Effector memory CD8-positive, alpha-beta T cell (primary cell): ENCODE results near the gene PARVA.

Experiments used
- ATAC-seq: fragments of 150-1000 bp; cut with Tn5 transposase; replicated peaks from 2 replicates; pipeline ENCODE4 v1.10.0; 2021; ENCODE audit warnings: mild to moderate bottlenecking, moderate library complexity
- DNase-seq, 3 experiments: peaks; one replicate each; pipeline ENCODE4 v3.0.0; 2021
- H3K27ac Mint-ChIP-seq, 2 donors: one replicate each; pipeline ENCODE4 v1.8.0; 2022; ENCODE audit warnings: mild to moderate bottlenecking in 2 of 2, mixed read lengths in 2 of 2, moderate library complexity in 2 of 2
- H3K27me3 Mint-ChIP-seq, 2 donors: one replicate each; pipeline ENCODE4 v1.8.0; 2022; ENCODE audit warnings: mixed read lengths in 2 of 2
- H3K36me3 Mint-ChIP-seq: one replicate; pipeline ENCODE4 v1.8.0; 2022; ENCODE audit warnings: mild to moderate bottlenecking, moderate library complexity, mixed read lengths; ENCODE audit not compliant: insufficient read depth
- H3K4me1 Mint-ChIP-seq, 2 donors: one replicate each; pipeline ENCODE4 v1.8.0; 2022; ENCODE audit warnings: low read depth in 2 of 2, mixed read lengths in 2 of 2
- H3K4me3 Mint-ChIP-seq, 2 donors: one replicate each; pipeline ENCODE4 v1.8.0; 2022; ENCODE audit warnings: mild to moderate bottlenecking in 2 of 2, mixed read lengths in 2 of 2, moderate library complexity in 2 of 2
- H3K9me3 Mint-ChIP-seq, 2 donors: one replicate each; pipeline ENCODE4 v1.8.0; 2022; ENCODE audit warnings: mixed read lengths in 2 of 2

The PARVA gene

DNA sequence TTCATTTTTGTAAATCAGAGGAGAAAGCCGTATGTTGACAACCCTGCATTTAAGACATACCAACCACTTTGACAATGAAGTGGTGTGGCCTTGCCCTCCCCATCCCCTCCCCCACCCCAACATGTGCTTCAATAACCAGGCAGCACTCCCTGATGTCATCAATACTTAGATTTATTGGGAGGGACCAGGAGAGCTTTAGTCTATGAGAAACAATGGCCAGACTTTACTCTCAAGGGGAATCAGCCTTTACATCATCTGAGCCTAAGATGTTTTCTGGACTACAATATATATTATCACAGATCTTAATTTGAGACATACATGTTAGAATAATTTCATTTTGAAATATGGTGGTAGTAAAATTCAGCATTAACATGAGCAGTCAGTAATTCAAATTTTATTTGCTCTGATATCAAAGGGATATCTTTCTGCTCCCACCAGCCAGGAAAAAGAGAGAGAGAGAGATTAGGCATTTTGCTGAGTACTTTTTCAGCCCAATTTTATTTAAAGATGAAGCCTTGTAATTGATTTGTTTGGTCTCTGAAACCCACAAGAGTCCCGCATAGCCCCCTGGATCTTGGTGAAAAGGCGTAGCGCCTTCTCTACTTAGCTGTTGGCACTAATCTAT lies 38.1 kb downstream of the PARVA start:
- DNase-seq (no peak), ATAC-seq (no peak)
- Mint-ChIP-seq H3K9me3 (no peaks in the 10 kb centered on the region), H3K27me3 (peaks cover 20 to 38% of the 10 kb centered on the region in 2 donors), H3K4me3 (no peak overlapping the region), H3K27ac (no peak overlapping the region), H3K36me3 (no peaks in the 10 kb centered on the region), H3K4me1 (no peaks in the 10 kb centered on the region)

GRCh38 chr11:12416552-12416951 lies 39.2 kb downstream of the PARVA start:
- ATAC-seq (no peak), DNase-seq (no peak)
- no peaks in the 10 kb centered on the region for H3K36me3 Mint-ChIP-seq
- H3K4me1 Mint-ChIP-seq = no peaks in the 10 kb centered on the region
- peaks cover 15 to 33% of the 10 kb centered on the region in 2 donors for H3K27me3 Mint-ChIP-seq
- no peak overlapping the region for H3K4me3 Mint-ChIP-seq
- H3K9me3 Mint-ChIP-seq = no peaks in the 10 kb centered on the region
- H3K27ac Mint-ChIP-seq = peak overlapping the region in 1 of 2 donors; percentile 23

DNA sequence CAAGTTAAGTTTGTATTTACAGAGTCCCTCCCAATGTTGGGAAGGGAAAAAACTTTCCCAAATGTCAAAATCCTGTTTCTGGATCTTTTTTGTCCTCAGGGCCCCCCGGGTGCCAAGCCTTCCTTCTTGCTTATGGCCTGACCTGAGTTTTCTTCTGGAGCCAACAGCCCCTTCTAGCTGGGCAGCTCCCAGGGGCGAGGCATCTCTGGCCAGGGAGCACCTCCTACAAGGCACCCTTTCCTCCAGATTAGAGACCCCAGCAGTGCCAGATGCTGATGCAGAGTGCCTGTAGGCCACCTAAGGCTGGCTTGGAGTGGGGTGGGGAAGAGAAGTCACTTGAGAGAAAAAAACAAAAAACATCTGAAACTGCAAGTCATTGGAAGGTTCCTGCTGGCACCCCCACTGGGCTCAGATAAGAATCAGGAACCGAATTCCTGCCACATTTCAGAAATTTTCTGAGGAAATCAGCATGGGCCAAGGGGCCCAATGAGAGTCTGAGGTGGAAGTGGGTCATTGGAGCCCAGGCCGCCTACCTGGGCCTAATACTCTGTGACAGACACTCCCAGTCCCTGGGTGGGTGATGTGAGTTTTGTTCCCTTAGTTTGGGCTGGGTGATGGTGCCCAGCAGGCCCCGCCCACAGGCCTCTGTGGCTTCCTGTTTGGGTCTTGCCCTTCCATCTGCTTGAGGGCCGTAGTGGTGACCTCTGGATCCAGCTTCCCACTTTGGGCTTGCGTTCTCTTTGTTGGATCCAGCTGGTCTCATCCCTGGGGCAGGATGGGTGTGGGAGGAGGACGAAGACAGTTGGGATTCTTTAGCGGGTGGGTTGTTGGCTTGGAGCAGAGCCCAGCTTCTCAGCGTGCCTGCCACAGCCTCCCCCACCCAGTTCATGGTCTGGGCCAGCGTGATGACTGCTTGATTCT lies 40.6 kb downstream of the PARVA start:
- ATAC-seq = no peak
- Mint-ChIP-seq H3K27ac (no peak overlapping the region), H3K36me3 (no peaks in the 10 kb centered on the region), H3K4me3 (no peak overlapping the region), H3K27me3 (peaks cover 7 to 23% of the 10 kb centered on the region in 2 donors), H3K9me3 (no peaks in the 10 kb centered on the region), H3K4me1 (no peaks in the 10 kb centered on the region)
- no peak for DNase-seq

DNA sequence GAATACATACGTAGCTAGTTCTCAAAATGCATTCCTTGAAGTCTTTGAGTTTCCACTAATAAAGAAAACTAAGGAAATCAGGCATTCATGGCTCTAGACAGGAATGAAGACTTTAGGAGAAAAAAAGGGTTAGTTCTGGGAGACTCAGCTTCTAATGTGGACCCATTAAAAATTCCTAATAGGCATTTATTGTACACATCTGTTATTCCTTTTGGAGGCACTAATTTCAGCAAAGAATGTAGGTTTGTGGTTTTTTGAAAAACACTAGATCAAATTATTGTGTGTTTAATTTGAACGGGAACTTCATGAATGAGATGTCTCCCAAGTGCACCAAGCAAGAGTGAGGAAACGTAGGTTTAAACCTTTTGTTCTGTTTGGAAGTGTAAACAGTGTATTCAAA lies 42.7 kb downstream of the PARVA start:
- Mint-ChIP-seq H3K27ac (no peak overlapping the region), H3K4me3 (no peak overlapping the region), H3K4me1 (no peaks in the 10 kb centered on the region), H3K27me3 (peaks cover 2 to 8% of the 10 kb centered on the region in 2 donors), H3K36me3 (no peaks in the 10 kb centered on the region), H3K9me3 (no peaks in the 10 kb centered on the region)
- DNase-seq (no peak), ATAC-seq (no peak)

- DNase-seq = no peak
- Mint-ChIP-seq H3K27ac (no peak overlapping the region), H3K4me3 (no peak overlapping the region), H3K27me3 (peaks cover 0 to 14% of the 10 kb centered on the region in 2 donors), H3K4me1 (no peaks in the 10 kb centered on the region), H3K9me3 (no peaks in the 10 kb centered on the region), H3K36me3 (no peaks in the 10 kb centered on the region)
- ATAC-seq = no peak
Measured at GRCh38 chr11:12420706-12421105, 43.3 kb downstream of the PARVA start.

DNA sequence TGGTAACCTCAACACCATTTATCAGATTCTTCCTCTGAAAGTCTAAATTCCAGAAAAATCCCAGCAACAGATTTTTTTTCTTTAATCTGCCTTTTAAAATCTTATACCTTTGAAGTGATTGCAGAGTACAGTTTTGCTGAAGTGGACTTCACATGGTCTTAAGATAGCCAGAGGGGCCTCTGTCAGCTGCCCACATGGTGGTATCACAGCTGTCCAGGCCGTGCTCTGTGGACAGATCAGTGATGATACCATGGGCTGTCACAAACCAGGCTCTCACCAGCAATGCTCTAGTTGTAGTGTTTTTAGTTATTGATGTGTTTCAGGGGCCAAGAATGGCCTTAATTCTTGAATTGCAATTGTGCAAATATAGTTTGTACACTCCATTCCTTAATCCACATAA lies 44.0 kb downstream of the PARVA start:
- Mint-ChIP-seq H3K27me3 (peaks cover 0 to 11% of the 10 kb centered on the region in 2 donors), H3K4me3 (no peak overlapping the region), H3K9me3 (no peaks in the 10 kb centered on the region), H3K4me1 (no peaks in the 10 kb centered on the region), H3K36me3 (no peaks in the 10 kb centered on the region), H3K27ac (no peak overlapping the region)
- no peak for DNase-seq
- ATAC-seq = no peak

GRCh38 chr11:12426176-12426575 lies 48.8 kb downstream of the PARVA start:
- H3K27ac Mint-ChIP-seq = no peak overlapping the region

DNA sequence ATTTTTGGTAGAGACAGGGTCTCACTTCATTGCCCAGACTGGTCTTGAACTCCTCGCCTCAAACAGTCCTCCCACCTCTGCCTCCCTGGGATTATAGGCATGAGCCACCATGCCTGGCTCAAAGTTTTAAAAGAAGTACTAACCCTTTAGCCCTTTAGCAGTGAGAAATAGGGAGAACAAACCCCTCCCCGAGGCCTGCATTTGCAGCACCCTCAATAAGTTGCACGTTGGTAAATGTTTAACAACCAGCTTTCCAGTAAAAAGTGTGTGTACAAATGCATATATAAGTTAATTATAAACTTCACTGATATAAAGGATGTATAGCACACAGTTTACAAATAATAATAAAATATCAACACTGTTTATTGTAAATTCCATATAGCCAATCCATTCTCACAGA lies 51.8 kb downstream of the PARVA start:
- H3K27me3 Mint-ChIP-seq = peaks cover 1 to 11% of the 10 kb centered on the region in 2 donors
- H3K27ac Mint-ChIP-seq = no peak overlapping the region
- ATAC-seq (no peak), DNase-seq (no peak)
- no peak overlapping the region for H3K4me3 Mint-ChIP-seq
- H3K4me1 Mint-ChIP-seq = no peaks in the 10 kb centered on the region
- no peaks in the 10 kb centered on the region for H3K9me3 Mint-ChIP-seq
- H3K36me3 Mint-ChIP-seq = no peaks in the 10 kb centered on the region

More at GRCh38 chr11:12426176-12426575, 48.8 kb downstream of the PARVA start:
- Mint-ChIP-seq H3K27me3 (peaks cover 0 to 11% of the 10 kb centered on the region in 2 donors), H3K36me3 (no peaks in the 10 kb centered on the region), H3K4me3 (no peak overlapping the region), H3K9me3 (no peaks in the 10 kb centered on the region), H3K4me1 (no peaks in the 10 kb centered on the region)
- DNase-seq (no peak), ATAC-seq (no peak)

GRCh38 chr11:12430351-12430750 lies 53.0 kb downstream of the PARVA start:
- no peak for DNase-seq
- Mint-ChIP-seq H3K9me3 (no peaks in the 10 kb centered on the region), H3K27ac (no peak overlapping the region), H3K27me3 (peaks cover 13 to 17% of the 10 kb centered on the region in 2 donors), H3K4me1 (no peaks in the 10 kb centered on the region), H3K36me3 (no peaks in the 10 kb centered on the region), H3K4me3 (no peak overlapping the region)
- ATAC-seq = no peak

DNA sequence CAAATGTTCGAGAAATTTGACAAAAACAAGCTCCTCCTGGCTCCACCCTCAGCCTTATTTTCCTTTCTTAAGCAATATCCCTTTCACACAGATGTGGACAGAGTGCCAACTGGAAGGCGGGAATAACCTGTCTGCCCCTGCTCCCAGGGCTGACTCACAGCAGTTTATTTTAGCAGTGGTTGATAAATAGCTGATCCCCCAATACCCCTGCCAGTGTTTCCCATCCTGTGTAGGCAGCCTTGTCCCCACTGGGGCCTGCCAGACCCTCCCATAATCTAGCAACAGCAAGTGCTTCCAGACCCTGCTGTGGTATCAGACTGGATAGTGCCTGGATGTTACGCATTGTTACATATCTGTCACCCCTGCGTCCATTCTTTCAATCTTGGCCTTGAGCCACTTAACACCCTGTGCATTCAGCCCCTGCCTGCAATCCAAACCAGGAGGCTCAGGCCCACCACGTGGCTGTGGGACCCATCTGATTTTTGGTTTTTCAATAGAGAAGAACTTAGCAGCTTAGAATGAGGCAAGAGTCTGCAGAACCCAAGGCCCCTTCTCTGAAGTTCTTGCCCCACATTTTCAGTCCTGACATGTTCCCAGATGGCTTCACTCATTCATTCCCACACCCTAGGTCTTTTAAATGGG lies 53.7 kb downstream of the PARVA start:
- no peak for DNase-seq
- no peak for ATAC-seq
- Mint-ChIP-seq H3K4me3 (no peak overlapping the region), H3K4me1 (no peaks in the 10 kb centered on the region), H3K36me3 (no peaks in the 10 kb centered on the region), H3K27me3 (peaks cover 17 to 18% of the 10 kb centered on the region in 2 donors), H3K9me3 (no peaks in the 10 kb centered on the region), H3K27ac (no peak overlapping the region)

DNA sequence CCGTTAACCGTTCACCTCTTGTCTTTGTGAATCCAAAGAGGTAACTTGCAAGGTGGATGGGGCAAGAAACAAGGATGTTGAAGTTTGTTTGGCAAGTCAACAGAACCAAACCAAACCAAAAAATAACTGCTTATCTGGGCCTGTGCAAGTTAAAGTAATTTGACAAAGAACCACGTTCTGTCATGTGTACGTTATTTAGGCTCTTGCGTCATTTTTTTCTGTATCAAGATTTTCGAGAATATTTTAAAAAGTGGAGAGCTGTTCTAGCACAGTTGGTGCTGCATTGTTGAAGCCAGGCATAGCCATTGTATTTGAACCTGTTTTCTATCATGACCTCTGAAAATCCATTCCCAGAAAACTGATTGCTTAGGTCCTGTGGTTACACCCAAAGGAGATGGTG lies 55.1 kb downstream of the PARVA start:
- H3K36me3 Mint-ChIP-seq = no peaks in the 10 kb centered on the region
- H3K4me1 Mint-ChIP-seq = no peaks in the 10 kb centered on the region
- H3K27me3 Mint-ChIP-seq = peaks cover 24% of the 10 kb centered on the region in 2 donors
- H3K4me3 Mint-ChIP-seq = no peak overlapping the region
- ATAC-seq (no peak), DNase-seq (no peak)
- no peak overlapping the region for H3K27ac Mint-ChIP-seq
- no peaks in the 10 kb centered on the region for H3K9me3 Mint-ChIP-seq

DNA sequence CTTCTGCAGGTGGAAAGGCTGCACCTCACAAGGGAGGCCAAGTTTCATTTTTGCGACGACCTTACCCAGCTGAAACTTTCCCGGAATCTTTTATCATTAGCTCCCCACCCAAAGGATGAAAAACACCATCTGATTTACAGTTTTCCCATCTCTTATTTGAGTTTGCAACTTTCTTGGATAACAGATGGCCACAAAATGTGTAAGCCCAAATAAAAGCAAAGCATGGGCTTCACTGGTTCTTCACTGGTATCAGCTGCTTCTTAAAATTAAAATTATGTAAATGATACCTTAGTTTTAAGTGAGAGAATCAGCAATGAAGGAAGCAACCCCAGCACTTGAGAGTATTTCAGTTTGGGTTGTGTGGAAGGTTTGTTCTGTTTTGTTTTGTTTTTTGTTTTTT lies 55.8 kb downstream of the PARVA start:
- H3K9me3 Mint-ChIP-seq = no peaks in the 10 kb centered on the region
- H3K27ac Mint-ChIP-seq = no peak overlapping the region

DNA sequence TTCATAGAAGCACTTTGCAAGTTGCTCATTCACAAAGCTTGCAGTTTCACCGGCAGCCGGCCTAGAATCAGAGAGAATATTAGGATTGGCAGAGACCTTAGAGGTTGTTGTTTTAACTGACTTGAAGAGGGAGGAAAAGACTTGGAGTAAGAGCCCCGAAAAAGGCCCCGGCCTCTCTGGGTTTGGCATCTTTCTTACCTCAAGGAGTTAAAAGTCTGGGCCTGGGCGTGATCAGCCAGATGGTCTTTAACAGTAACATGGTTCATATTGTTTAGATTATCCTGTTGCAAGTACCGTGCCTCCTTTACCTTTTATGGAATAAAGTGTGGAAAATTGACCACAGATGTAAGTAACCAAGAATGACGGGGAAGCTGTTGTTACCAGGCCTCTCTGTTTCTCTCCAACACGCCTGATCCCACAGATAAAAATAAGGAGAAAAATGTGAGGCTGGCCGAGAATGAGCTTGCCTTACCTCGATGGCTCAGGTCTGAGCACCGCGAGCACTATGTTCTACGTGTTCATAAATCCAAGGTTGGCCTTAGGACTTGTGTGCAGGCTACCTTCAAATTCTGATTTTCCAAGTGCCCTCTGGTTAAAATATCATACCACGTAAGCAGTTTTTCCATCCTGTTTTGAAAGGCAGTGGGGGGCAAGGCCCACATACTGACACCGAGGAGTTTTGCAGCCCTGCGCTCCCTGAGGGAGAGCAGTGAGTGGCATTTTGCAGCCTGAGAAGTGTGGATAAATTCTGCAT lies 56.4 kb downstream of the PARVA start:
- ATAC-seq (no peak), DNase-seq (no peak)
- Mint-ChIP-seq H3K9me3 (no peaks in the 10 kb centered on the region), H3K27ac (no peak overlapping the region), H3K4me3 (no peak overlapping the region), H3K27me3 (peaks cover 24% of the 10 kb centered on the region in 2 donors), H3K4me1 (no peaks in the 10 kb centered on the region), H3K36me3 (no peaks in the 10 kb centered on the region)

More for the DNA sequence above, 55.8 kb downstream of the PARVA start:
- DNase-seq (no peak), ATAC-seq (no peak)
- Mint-ChIP-seq H3K4me3 (no peak overlapping the region), H3K36me3 (no peaks in the 10 kb centered on the region), H3K4me1 (no peaks in the 10 kb centered on the region), H3K27me3 (peaks cover 24% of the 10 kb centered on the region in 2 donors)
